WTC11 (cell line): ENCODE results near the gene FKBP5. TPM values are rescaled to one million over a fixed set of nuclear protein-coding genes. Genes with fewer than 3 reads are reported as not detected.

Experiments used
- ATAC-seq: fragments of 200-7000 bp; cut with Tn5 transposase; 2 replicates; pipeline ENCODE4 v1.10.0; 2021; ENCODE audit warnings: mild to moderate bottlenecking, moderate library complexity
- CTCF ChIA-PET: fragments of 300-600 bp; sonication (Branson Sonifier 250); formaldehyde crosslinking; loops from one replicate; lab custom pipeline; 2021; ENCODE audit warnings: antibody characterized with exemption; lab: Charles Lee
- POLR2A ChIA-PET: fragments of 350-600 bp; sonication (Branson Sonifier 250); formaldehyde crosslinking; loops from one replicate; lab custom pipeline; 2021; ENCODE audit warnings: antibody characterized with exemption; lab: Charles Lee
- DNase-seq: peaks from one replicate; pipeline ENCODE4 v3.0.0; 2021; ENCODE audit warnings: low spot score
- H3K27ac Mint-ChIP-seq: 2 replicates; pipeline ENCODE4 v1.8.0; 2021; ENCODE audit warnings: mixed read lengths
- H3K27me3 Mint-ChIP-seq: 2 replicates; pipeline ENCODE4 v1.8.0; 2021; ENCODE audit warnings: low read depth, mild to moderate bottlenecking, moderate library complexity, mixed read lengths
- H3K36me3 Mint-ChIP-seq: 2 replicates; pipeline ENCODE4 v1.8.0; 2021; ENCODE audit warnings: mixed read lengths
- H3K4me1 Mint-ChIP-seq: 2 replicates; pipeline ENCODE4 v1.8.0; 2022; ENCODE audit warnings: mixed read lengths
- H3K4me3 Mint-ChIP-seq: 2 replicates; pipeline ENCODE4 v1.8.0; 2021; ENCODE audit warnings: mild to moderate bottlenecking, moderate library complexity, mixed read lengths
- H3K9me3 Mint-ChIP-seq: 2 replicates; pipeline ENCODE4 v1.8.0; 2021; ENCODE audit warnings: mixed read lengths
- ATF1 ChIP-seq: sonication (generic); formaldehyde crosslinking; IDR thresholded peaks from 2 replicates; pipeline ENCODE4 v1.8.1; 2023; ENCODE audit warnings: mild to moderate bottlenecking, moderate library complexity, missing genetic modification reagents
- ESRRA ChIP-seq: sonication (generic); formaldehyde crosslinking; IDR thresholded peaks from 2 replicates; pipeline ENCODE4 v1.8.1; 2022; ENCODE audit warnings: mild to moderate bottlenecking, missing genetic modification reagents, borderline replicate concordance
- FOXJ3 ChIP-seq: sonication (generic); formaldehyde crosslinking; IDR thresholded peaks from 2 replicates; pipeline ENCODE4 v1.9.0; 2021; ENCODE audit warnings: missing genetic modification reagents, mild to moderate bottlenecking, borderline replicate concordance
- GRHL2 ChIP-seq: fragments of 250-450 bp; sonication (Bioruptor Pico); IDR thresholded peaks from 2 replicates; pipeline ENCODE4 v1.8.0; 2022; ENCODE audit warnings: mild to moderate bottlenecking, moderate library complexity; ENCODE audit not compliant: insufficient replicate concordance, severe bottlenecking
- IRF2 ChIP-seq: sonication (generic); formaldehyde crosslinking; IDR thresholded peaks from 2 replicates; pipeline ENCODE4 v1.8.0; 2022; ENCODE audit warnings: low read depth, missing genetic modification reagents, borderline replicate concordance
- JUN ChIP-seq: sonication (generic); formaldehyde crosslinking; IDR thresholded peaks from 2 replicates; pipeline ENCODE4 v1.8.0; 2023; ENCODE audit warnings: mild to moderate bottlenecking, missing genetic modification reagents
- NFATC4 ChIP-seq: fragments of 250-450 bp; sonication (Bioruptor Pico); IDR thresholded peaks from 2 replicates; pipeline ENCODE4 v1.9.0; 2021; ENCODE audit warnings: mild to moderate bottlenecking
- NR2C2 ChIP-seq: sonication (generic); formaldehyde crosslinking; IDR thresholded peaks from 2 replicates; pipeline ENCODE4 v1.8.0; 2022; ENCODE audit warnings: mild to moderate bottlenecking, missing genetic modification reagents
- OVOL2 ChIP-seq: fragments of 250-450 bp; sonication (Bioruptor Pico); IDR thresholded peaks from 2 replicates; pipeline ENCODE4 v1.9.0; 2021; ENCODE audit warnings: mild to moderate bottlenecking, borderline replicate concordance
- RORB ChIP-seq: fragments of 250-450 bp; sonication (Bioruptor Pico); IDR thresholded peaks from 2 replicates; pipeline ENCODE4 v1.9.0; 2021; ENCODE audit warnings: mild to moderate bottlenecking
- SMAD4 ChIP-seq: sonication (generic); formaldehyde crosslinking; IDR thresholded peaks from 2 replicates; pipeline ENCODE4 v1.8.0; 2022; ENCODE audit warnings: mild to moderate bottlenecking, missing genetic modification reagents
- ZNF138 ChIP-seq: sonication (generic); formaldehyde crosslinking; conservative IDR thresholded peaks from 2 replicates; pipeline ENCODE4 v1.8.1; 2022; ENCODE audit warnings: mild to moderate bottlenecking, moderate library complexity, missing genetic modification reagents
- ZNF232 ChIP-seq: sonication (generic); formaldehyde crosslinking; IDR thresholded peaks from 2 replicates; pipeline ENCODE4 v1.8.0; 2022; ENCODE audit warnings: mild to moderate bottlenecking, missing genetic modification reagents
- ZNF263 ChIP-seq: sonication (generic); formaldehyde crosslinking; IDR thresholded peaks from 2 replicates; pipeline ENCODE4 v1.8.1; 2022; ENCODE audit warnings: low read depth, mild to moderate bottlenecking, moderate library complexity, missing genetic modification reagents
- ZNF416 ChIP-seq: fragments of 250-450 bp; sonication (Bioruptor Pico); IDR thresholded peaks from 2 replicates; pipeline ENCODE4 v1.9.0; 2021; ENCODE audit warnings: mild to moderate bottlenecking, inconsistent platforms
- total RNA-seq: library from RNA; stranded (reverse); gene quantifications from 3 replicates; pipeline ENCODE4 v1.2.3, GENCODE V29; 2021
- TF ChIP-seq, protein P1 (sequence below): sonication (generic); formaldehyde crosslinking; IDR thresholded peaks from 2 replicates; pipeline ENCODE4 v1.8.0; 2022; ENCODE audit warnings: mild to moderate bottlenecking, missing genetic modification reagents
- TF ChIP-seq, protein P2 (sequence below): sonication (generic); formaldehyde crosslinking; IDR thresholded peaks from 2 replicates; pipeline ENCODE4 v1.8.1; 2023; ENCODE audit warnings: mild to moderate bottlenecking, moderate library complexity, missing genetic modification reagents
- TF ChIP-seq, protein P3 (sequence below): sonication (generic); formaldehyde crosslinking; IDR thresholded peaks from 2 replicates; pipeline ENCODE4 v1.8.1; 2023; ENCODE audit warnings: mild to moderate bottlenecking, missing genetic modification reagents, moderate library complexity
- TF ChIP-seq, protein P4 (sequence below): sonication (generic); formaldehyde crosslinking; IDR thresholded peaks from 2 replicates; pipeline ENCODE4 v1.8.0; 2022; ENCODE audit warnings: missing genetic modification reagents
- TF ChIP-seq, protein P5 (sequence below): fragments of 250-450 bp; sonication (Bioruptor Pico); IDR thresholded peaks from 2 replicates; pipeline ENCODE4 v2.1.2; 2022; ENCODE audit warnings: mild to moderate bottlenecking, moderate library complexity
- TF ChIP-seq, protein P6 (sequence below): sonication (generic); formaldehyde crosslinking; IDR thresholded peaks from 2 replicates; pipeline ENCODE4 v1.8.1; 2023; ENCODE audit warnings: mild to moderate bottlenecking, missing genetic modification reagents
- TF ChIP-seq, protein P7 (sequence below): fragments of 250-450 bp; sonication (Bioruptor Pico); IDR thresholded peaks from 2 replicates; pipeline ENCODE4 v1.9.0; 2021; ENCODE audit warnings: mild to moderate bottlenecking
- TF ChIP-seq, protein P8 (sequence below): fragments of 250-450 bp; sonication (Bioruptor Pico); IDR thresholded peaks from 2 replicates; pipeline ENCODE4 v1.8.0; 2021; ENCODE audit warnings: mild to moderate bottlenecking

The FKBP5 gene
- total RNA-seq, 1 experiment from 2014 or later: 27.2 TPM

DNA sequence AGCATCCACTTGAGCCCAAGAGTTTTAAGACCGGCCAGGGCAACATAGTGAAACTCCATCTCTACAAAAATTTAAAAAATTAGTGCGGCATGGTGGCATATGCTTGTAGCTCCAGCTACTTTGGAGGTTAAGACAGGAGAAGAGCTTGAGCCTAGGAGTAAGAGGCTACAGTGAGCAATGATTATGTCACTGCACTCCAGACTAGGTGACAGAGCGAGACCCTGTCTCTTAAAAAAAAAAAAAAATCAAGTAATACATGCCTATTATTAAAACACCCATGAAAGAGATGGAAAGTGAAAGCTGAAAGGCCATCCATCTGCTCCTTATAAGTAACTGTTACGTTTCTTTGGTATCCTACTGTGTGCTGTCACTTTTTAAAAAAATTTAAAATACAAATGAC is 66.4 kb downstream of the FKBP5 start (continued):
- TF ChIP-seq, protein P1, sequence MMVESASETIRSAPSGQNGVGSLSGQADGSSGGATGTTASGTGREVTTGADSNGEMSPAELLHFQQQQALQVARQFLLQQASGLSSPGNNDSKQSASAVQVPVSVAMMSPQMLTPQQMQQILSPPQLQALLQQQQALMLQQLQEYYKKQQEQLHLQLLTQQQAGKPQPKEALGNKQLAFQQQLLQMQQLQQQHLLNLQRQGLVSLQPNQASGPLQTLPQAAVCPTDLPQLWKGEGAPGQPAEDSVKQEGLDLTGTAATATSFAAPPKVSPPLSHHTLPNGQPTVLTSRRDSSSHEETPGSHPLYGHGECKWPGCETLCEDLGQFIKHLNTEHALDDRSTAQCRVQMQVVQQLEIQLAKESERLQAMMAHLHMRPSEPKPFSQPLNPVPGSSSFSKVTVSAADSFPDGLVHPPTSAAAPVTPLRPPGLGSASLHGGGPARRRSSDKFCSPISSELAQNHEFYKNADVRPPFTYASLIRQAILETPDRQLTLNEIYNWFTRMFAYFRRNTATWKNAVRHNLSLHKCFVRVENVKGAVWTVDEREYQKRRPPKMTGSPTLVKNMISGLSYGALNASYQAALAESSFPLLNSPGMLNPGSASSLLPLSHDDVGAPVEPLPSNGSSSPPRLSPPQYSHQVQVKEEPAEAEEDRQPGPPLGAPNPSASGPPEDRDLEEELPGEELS (CRISPR knock-in tag): no peak
- TF ChIP-seq IRF2 (CRISPR knock-in tag) (no peak), ZNF416 (no peak), FOXJ3 (CRISPR knock-in tag) (no peak), JUN (CRISPR knock-in tag) (no peak), ATF1 (CRISPR knock-in tag) (no peak)
- TF ChIP-seq, all 79 proteins: peak for 0

- no peaks in the 10 kb centered on the region for H3K4me1 Mint-ChIP-seq
- CTCF ChIA-PET: interaction anchor here (1.1 kb wide), 1 partner anchor 98 kb away, joined by 3 read pairs; no protein-coding TSS in a partner anchor
These were observed 68.0 kb downstream of the FKBP5 start for GRCh38 chr6:35620706-35621105.

More at GRCh38 chr6:35620706-35621105, 68.0 kb downstream of the FKBP5 start:
- Mint-ChIP-seq H3K27ac (no peak overlapping the region), H3K36me3 (peaks cover 6% of the 10 kb centered on the region), H3K27me3 (no peaks in the 10 kb centered on the region), H3K4me3 (no peak overlapping the region), H3K9me3 (no peaks in the 10 kb centered on the region)
- ATAC-seq (no peak), DNase-seq (no peak)
- POLR2A ChIA-PET: interaction anchor here (0.8 kb wide), 1 partner anchor 26 kb away, joined by 4 read pairs; no protein-coding TSS in a partner anchor
- TF ChIP-seq NFATC4 (CRISPR knock-in tag) (no peak), NR2C2 (CRISPR knock-in tag) (no peak), SMAD4 (CRISPR knock-in tag) (no peak), ZNF263 (CRISPR knock-in tag) (no peak), RORB (no peak), FOXJ3 (CRISPR knock-in tag) (no peak), ZNF232 (CRISPR knock-in tag) (no peak), GRHL2 (CRISPR knock-in tag) (no peak), OVOL2 (CRISPR knock-in tag) (no peak), ESRRA (CRISPR knock-in tag) (no peak), ZNF138 (CRISPR knock-in tag) (no peak), JUN (CRISPR knock-in tag) (no peak)
- TF ChIP-seq, protein P2, sequence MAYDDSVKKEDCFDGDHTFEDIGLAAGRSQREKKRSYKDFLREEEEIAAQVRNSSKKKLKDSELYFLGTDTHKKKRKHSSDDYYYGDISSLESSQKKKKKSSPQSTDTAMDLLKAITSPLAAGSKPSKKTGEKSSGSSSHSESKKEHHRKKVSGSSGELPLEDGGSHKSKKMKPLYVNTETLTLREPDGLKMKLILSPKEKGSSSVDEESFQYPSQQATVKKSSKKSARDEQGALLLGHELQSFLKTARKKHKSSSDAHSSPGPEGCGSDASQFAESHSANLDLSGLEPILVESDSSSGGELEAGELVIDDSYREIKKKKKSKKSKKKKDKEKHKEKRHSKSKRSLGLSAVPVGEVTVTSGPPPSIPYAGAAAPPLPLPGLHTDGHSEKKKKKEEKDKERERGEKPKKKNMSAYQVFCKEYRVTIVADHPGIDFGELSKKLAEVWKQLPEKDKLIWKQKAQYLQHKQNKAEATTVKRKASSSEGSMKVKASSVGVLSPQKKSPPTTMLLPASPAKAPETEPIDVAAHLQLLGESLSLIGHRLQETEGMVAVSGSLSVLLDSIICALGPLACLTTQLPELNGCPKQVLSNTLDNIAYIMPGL: no peak
- TF ChIP-seq, protein P3, sequence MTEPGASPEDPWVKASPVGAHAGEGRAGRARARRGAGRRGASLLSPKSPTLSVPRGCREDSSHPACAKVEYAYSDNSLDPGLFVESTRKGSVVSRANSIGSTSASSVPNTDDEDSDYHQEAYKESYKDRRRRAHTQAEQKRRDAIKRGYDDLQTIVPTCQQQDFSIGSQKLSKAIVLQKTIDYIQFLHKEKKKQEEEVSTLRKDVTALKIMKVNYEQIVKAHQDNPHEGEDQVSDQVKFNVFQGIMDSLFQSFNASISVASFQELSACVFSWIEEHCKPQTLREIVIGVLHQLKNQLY (CRISPR knock-in tag): no peak
- TF ChIP-seq, protein P4, sequence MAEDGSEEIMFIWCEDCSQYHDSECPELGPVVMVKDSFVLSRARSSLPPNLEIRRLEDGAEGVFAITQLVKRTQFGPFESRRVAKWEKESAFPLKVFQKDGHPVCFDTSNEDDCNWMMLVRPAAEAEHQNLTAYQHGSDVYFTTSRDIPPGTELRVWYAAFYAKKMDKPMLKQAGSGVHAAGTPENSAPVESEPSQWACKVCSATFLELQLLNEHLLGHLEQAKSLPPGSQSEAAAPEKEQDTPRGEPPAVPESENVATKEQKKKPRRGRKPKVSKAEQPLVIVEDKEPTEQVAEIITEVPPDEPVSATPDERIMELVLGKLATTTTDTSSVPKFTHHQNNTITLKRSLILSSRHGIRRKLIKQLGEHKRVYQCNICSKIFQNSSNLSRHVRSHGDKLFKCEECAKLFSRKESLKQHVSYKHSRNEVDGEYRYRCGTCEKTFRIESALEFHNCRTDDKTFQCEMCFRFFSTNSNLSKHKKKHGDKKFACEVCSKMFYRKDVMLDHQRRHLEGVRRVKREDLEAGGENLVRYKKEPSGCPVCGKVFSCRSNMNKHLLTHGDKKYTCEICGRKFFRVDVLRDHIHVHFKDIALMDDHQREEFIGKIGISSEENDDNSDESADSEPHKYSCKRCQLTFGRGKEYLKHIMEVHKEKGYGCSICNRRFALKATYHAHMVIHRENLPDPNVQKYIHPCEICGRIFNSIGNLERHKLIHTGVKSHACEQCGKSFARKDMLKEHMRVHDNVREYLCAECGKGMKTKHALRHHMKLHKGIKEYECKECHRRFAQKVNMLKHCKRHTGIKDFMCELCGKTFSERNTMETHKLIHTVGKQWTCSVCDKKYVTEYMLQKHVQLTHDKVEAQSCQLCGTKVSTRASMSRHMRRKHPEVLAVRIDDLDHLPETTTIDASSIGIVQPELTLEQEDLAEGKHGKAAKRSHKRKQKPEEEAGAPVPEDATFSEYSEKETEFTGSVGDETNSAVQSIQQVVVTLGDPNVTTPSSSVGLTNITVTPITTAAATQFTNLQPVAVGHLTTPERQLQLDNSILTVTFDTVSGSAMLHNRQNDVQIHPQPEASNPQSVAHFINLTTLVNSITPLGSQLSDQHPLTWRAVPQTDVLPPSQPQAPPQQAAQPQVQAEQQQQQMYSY (CRISPR knock-in tag): no peak
- TF ChIP-seq, protein P5, sequence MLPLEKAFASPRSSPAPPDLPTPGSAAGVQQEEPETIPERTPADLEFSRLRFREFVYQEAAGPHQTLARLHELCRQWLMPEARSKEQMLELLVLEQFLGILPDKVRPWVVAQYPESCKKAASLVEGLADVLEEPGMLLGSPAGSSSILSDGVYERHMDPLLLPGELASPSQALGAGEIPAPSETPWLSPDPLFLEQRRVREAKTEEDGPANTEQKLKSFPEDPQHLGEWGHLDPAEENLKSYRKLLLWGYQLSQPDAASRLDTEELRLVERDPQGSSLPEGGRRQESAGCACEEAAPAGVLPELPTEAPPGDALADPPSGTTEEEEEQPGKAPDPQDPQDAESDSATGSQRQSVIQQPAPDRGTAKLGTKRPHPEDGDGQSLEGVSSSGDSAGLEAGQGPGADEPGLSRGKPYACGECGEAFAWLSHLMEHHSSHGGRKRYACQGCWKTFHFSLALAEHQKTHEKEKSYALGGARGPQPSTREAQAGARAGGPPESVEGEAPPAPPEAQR (CRISPR knock-in tag): no peak
- TF ChIP-seq, protein P6, sequence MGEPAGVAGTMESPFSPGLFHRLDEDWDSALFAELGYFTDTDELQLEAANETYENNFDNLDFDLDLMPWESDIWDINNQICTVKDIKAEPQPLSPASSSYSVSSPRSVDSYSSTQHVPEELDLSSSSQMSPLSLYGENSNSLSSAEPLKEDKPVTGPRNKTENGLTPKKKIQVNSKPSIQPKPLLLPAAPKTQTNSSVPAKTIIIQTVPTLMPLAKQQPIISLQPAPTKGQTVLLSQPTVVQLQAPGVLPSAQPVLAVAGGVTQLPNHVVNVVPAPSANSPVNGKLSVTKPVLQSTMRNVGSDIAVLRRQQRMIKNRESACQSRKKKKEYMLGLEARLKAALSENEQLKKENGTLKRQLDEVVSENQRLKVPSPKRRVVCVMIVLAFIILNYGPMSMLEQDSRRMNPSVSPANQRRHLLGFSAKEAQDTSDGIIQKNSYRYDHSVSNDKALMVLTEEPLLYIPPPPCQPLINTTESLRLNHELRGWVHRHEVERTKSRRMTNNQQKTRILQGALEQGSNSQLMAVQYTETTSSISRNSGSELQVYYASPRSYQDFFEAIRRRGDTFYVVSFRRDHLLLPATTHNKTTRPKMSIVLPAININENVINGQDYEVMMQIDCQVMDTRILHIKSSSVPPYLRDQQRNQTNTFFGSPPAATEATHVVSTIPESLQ: no peak
- TF ChIP-seq, protein P7, sequence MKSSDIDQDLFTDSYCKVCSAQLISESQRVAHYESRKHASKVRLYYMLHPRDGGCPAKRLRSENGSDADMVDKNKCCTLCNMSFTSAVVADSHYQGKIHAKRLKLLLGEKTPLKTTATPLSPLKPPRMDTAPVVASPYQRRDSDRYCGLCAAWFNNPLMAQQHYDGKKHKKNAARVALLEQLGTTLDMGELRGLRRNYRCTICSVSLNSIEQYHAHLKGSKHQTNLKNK (CRISPR knock-in tag): no peak
- TF ChIP-seq, protein P8, sequence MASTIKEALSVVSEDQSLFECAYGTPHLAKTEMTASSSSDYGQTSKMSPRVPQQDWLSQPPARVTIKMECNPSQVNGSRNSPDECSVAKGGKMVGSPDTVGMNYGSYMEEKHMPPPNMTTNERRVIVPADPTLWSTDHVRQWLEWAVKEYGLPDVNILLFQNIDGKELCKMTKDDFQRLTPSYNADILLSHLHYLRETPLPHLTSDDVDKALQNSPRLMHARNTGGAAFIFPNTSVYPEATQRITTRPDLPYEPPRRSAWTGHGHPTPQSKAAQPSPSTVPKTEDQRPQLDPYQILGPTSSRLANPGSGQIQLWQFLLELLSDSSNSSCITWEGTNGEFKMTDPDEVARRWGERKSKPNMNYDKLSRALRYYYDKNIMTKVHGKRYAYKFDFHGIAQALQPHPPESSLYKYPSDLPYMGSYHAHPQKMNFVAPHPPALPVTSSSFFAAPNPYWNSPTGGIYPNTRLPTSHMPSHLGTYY: no peak
